Measurements from ENCODE around the gene ADAMTS12.

ADAMTS12 gene

DNA sequence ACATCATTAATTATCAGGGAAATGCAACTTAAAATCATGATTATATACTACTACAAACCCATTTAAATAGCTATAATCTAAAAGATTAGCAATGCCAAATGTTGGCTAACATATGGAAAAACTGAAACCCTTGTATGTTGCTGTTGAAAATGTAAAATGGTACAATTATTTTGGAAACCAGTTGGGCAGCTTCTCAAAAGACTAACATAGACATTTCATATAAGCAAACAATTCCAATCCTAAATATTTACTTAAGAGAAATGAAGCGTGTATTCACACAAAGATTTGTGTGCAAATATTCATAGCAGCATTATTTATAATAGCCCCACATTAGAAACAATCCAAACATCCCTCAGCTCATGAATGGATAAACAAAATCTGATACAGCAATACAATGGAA lies 106.2 kb downstream of the ADAMTS12 start:
- no peak for DNase-seq (ENCODE audit: low read depth)
- H3K4me3 ChIP-seq (ENCODE audit: low read length): no peak overlapping the region
- TF ChIP-seq CTCF (conservative IDR thresholded peaks at IDR 0.05; ENCODE audit: low read length): no peak

- no peak for TF ChIP-seq CTCF (conservative IDR thresholded peaks at IDR 0.05; ENCODE audit: low read length)
- H3K4me3 ChIP-seq (ENCODE audit: low read length): no peak overlapping the region
- peak; percentile 74 for DNase-seq (ENCODE audit: low read depth)
Measured at GRCh38 chr5:33781286-33781685, 110.5 kb downstream of the ADAMTS12 start.

DNA sequence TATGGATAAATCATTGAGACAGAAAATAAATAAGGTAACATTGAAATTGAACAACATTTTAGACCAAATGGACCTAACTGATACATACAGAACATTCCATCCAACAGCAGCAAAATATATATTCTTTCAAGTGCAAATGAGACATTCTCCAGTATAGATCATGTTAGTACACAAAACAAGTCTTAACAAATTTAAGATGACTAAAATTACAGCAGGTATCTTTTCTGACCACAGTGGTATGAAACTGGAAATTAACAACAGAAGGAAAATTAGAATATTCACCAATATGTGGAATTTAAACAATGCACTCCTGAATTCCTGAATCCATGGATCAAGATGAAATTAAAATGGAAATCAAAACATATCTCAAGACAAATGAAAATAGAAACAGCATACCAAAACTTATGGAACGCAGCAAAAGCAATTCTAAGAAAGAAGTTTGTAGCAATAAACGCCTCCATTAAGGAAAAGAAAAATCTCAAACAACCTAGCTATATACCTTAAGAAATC lies 115.6 kb downstream of the ADAMTS12 start:
- no peak for TF ChIP-seq CTCF (conservative IDR thresholded peaks at IDR 0.05; ENCODE audit: low read length)
- H3K4me3 ChIP-seq (ENCODE audit: low read length): no peak overlapping the region
- DNase-seq (ENCODE audit: low read depth): no peak

DNA sequence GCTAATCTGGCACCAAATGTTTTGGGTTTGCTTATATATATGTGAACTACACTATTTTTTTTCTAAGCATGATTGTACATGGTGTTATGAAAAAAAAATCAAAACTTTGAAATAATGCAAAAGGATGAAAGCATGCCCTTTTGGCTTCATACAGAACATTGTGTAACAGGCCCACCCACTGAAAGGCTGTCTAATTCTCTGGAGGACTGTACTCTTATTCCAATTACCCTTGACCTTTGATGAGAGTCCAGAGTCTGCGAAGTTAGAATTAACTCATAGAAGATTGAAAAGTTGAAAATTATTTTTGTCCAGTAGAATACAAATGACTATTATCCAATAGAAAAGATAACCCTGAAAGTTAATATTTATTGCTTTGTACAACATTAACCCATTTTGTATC lies 117.4 kb downstream of the ADAMTS12 start:
- H3K4me3 ChIP-seq (ENCODE audit: low read length): no peak overlapping the region
- no peak for TF ChIP-seq CTCF (conservative IDR thresholded peaks at IDR 0.05; ENCODE audit: low read length)
- no peak for DNase-seq (ENCODE audit: low read depth)

DNA sequence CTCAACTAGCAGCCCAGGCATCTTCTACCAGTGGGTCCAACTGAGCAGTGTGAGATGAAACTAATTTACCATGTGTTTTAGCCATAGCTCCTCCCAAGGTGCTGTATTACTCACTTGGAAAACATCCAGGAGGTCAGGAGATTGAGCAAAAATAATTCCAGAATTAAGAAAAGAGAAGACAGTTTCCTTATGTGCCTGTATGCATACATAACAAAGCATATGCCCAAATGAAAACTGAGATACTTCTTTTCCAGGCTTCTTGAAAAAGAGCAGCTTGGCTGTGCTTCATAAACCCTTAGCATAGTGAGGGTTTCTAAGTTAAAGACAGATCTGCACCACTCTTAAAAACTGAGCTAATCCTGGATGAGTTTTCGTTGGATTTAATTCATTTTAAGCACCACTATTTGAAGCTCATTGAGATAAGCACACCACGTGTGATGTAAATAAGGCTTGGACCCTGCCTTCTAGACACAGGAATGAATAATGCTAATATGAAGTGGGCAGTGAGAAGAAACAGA lies 119.4 kb downstream of the ADAMTS12 start:
- no peak for TF ChIP-seq CTCF (conservative IDR thresholded peaks at IDR 0.05; ENCODE audit: low read length)
- no peak overlapping the region for H3K4me3 ChIP-seq (ENCODE audit: low read length)
- DNase-seq (ENCODE audit: low read depth): peak; percentile 75

DNA sequence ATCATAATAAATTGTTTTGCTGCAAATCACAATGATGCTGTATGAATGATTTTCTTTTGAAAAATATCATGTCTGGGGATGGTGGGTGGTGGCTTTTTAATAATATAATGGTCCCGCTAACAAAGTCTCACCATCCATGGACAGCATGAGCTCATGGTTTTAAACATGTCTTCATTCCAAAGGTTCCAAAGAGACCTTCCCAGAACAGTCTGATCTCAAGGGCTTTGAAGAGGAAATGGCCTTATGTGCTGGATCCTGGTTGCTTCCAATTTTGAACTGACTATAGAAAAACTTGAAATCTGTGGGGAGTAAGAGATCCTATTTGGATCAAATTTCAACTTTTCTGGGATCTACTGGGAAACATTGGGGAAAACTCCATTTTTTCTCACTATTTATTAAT lies 121.8 kb downstream of the ADAMTS12 start:
- H3K4me3 ChIP-seq (ENCODE audit: low read length): no peak overlapping the region
- DNase-seq (ENCODE audit: low read depth): no peak
- no peak for TF ChIP-seq CTCF (conservative IDR thresholded peaks at IDR 0.05; ENCODE audit: low read length)

GRCh38 chr5:33769196-33769595 lies 122.6 kb downstream of the ADAMTS12 start:
- TF ChIP-seq CTCF (conservative IDR thresholded peaks at IDR 0.05; ENCODE audit: low read length): no peak
- no peak for DNase-seq (ENCODE audit: low read depth)
- H3K4me3 ChIP-seq (ENCODE audit: low read length): no peak overlapping the region
